NCI-H2107 (cell line): Measurements from ENCODE around the gene GCKR.
A peak's percentile ranks its signal among the peaks of the same experiment; 100 is the strongest.
"Not testable (repeated sequence)": the region's sequence is repeated elsewhere in the genome, so short reads cannot be mapped to it uniquely, and the experiment has no call there.

Experiments
- DNase-seq: peaks from one replicate; lab custom pipeline; 2025; lab: John Stamatoyannopoulos, UW

Gene GCKR

DNA sequence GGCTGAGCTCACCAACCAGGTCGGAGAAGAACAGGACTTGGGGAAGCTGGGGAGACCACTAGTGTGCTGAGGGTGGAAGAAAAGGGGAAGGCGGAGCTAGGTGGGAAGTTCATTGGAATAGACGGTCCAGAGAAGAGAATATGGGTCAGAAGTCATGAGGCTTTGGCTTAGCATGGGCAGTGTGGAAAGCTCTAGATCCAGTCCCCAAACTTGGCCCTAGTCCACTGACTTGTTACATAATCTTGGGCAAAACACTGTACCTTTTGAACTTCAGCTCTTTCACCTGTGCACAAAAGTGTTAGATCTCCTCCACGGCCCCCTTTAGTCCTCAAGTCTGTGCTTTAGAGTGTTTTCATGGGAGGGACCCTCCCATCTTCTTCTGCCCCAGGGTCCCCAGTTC, 10.7 kb downstream of the GCKR start:
- no peak for DNase-seq

- peak; percentile 56 for DNase-seq
These were observed 12.7 kb downstream of the GCKR start for GRCh38 chr2:27509326-27509725.

- no peak for DNase-seq
These were observed 21.6 kb downstream of the GCKR start for GRCh38 chr2:27518113-27518781.

DNA sequence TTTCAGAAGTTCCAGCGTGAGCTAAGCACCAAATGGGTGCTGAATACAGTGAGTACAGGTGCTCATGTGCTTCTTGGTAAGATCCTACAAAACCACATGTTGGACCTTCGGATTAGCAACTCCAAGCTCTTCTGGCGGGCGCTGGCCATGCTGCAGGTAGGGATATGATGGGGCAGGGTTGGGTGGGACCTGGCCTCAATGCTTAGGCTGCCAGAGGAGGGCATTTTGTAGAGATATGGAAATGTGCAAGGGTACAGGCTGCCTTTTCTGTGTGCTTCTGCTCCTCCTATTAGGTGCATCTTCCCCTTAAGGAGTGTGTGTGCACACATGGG, 22.1 kb downstream of the GCKR start:
- DNase-seq = no peak

DNA sequence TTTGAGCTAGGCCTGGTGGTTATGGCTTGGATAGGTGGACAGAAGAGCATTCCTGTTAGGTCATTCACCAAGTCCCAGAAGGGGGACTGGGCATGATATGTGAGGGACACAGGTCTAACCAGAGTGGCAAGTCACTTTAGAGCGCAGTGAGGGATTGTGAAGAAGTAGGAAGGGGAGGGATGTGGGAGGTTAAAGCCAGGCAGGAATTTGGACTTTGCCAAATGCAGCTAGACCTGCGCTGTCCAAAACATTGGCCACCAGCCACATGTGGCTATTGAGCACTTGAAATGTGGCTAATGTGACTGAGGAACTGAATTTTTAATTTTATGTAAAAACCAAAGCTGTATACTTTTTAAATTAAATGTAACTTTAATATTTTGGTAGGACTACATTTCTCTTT, 23.7 kb downstream of the GCKR start:
- DNase-seq = no peak

- DNase-seq = no peak
These were observed 25.8 kb downstream of the GCKR start for GRCh38 chr2:27522400-27522945.

DNA sequence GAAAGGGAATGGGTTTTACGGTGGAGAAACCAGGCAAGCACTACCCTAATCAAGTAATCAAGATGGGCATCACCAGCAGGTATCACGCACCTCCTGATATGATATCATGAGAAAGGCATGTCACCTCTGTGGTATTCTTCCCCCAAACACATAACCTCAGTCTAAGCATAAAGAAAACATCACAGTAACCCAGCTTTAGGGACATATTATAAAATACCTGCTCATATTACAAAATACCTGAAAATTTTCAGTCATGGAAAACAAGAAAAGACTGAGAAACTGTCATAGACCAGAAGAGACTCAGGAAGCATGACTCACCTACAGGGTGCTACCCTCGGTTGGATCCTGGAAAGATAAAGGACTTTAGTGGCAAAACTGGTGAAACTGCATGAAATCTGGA, 30.5 kb downstream of the GCKR start:
- no peak for DNase-seq

GRCh38 chr2:27531983-27532382, 35.3 kb downstream of the GCKR start:
- DNase-seq = no peak

GRCh38 chr2:27537287-27537686, 40.6 kb downstream of the GCKR start:
- no peak for DNase-seq

DNA sequence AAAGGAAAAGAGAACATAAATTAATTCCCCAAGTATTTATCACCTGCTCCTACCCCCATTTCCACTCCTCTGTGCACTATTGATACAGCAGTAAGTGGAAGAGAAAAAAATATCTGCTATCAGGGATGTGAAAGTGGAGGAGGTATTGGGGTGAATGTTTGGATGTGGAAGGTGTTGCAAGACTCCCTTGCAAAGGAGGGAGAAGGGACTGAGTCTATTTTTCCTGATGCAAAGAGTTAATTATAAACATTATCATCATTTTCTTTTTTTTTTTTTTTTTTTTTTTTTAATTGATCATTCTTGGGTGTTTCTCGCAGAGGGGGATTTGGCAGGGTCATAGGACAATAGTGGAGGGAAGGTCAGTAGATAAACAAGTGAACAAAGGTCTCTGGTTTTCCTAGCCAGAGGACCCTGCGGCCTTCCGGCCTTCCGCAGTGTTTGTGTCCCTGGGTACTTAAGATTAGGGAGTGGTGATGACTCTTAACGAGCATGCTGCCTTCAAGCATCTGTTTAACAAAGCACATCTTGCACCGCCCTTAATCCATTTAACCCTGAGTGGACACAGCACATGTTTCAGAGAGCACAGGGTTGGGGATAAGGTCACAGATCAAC, 42.3 kb downstream of the GCKR start:
- DNase-seq = not testable (repeated sequence)

- not testable (repeated sequence) for DNase-seq
These were observed 43.0 kb downstream of the GCKR start for GRCh38 chr2:27539649-27540048.

GRCh38 chr2:27544143-27544821, 47.6 kb downstream of the GCKR start:
- no peak for DNase-seq

- DNase-seq = no peak
These were observed 48.9 kb downstream of the GCKR start for GRCh38 chr2:27545348-27546141.

GRCh38 chr2:27549303-27549702, 52.7 kb downstream of the GCKR start:
- DNase-seq = no peak

GRCh38 chr2:27551514-27551913, 54.9 kb downstream of the GCKR start:
- DNase-seq = no peak

DNA sequence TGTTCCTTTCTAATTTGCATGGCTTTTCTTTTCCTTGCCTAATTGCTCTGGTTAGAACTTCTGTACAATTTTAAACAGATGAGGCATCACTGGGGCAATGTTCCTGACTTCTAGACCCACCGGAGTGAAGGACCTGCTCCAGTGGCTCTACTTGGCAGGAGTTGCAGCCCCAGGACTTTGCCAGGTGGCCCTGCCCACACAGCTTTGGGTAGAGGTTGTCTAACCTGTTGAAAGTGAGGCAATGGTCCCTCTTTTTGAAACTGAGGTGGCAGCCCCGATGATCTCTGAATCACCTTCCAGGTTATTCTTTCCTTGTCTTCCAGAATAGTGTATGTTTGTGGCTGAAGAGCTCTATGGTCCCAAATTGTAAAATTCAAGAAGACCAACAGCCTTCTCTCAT, 56.3 kb downstream of the GCKR start:
- DNase-seq = no peak

DNA sequence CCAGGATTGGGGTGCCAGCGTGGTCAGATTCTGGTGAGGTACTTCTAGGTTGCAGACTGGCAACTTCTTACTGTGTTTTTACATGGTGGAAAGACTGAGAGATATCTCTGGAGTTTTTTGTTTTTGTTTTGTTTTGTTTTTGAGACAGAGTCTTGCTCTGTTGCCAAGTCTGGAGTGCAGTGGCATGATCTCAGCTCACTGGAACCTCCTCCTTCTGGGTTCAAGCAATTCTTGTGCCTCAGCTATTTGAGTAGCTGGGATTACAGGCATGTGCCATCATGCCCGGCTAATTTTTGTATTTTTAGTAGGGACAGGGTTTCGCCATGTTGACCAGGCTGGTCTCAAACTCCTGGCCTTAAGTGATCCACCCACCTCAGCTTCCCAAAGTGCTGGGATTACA, 57.8 kb downstream of the GCKR start:
- DNase-seq = not testable (repeated sequence)

DNA sequence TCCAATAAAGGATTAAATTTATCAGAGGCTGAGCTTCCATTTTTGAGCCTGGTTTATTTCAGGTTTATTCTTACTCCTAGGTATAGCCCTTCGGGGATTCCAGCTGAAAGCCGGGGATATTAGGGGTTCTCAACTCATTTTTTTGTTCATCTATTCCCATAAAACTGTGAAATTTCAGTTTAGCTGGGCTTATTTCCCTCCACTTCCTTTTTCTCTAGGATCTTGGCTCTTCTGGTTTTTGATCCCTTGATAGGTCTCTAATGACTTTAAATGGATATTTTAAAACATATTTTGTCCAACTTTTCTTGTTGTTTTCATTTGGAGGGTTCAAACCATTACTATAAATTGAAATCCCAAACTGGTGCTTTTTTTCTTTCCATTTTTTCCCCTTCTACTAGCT, 62.6 kb downstream of the GCKR start:
- DNase-seq = no peak

DNA sequence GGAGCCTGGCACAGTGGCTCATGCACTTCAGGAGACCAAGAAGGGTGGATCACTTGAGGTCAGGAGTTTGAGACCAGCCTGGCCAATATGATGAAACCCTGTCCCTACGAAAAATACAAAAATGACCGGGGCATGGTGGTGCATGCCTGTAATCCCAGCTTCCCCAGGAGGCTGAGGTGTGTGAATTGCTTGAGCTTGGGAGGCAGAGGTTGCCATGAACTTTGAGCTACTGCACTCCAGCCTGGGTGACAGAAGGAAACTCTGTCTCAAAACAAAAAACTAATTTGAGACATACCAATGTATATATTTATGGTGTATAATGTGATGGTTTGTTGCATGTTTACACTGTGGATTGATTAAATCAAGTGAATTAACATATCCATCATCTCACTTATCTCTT, 64.4 kb downstream of the GCKR start:
- DNase-seq = no peak

DNA sequence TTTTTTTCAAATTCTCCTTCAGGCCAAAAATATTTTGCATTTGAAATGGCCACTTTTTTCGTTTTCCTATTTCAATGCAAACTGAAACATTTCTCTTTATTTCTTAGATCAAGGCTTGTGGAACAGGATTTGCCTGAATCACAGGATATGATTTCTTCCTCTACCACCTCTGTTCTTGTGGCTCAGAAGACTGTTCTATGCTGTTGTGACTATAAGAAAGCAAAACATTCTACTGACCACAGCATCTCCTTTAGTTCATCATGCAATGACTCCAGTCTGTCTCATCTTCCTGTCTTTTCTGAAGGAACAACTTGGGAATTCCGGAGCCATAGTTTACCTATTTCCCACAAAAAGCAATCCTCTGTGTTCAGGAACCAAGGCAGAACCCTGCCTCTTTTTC, 70.0 kb downstream of the GCKR start:
- no peak for DNase-seq

GRCh38 chr2:27569398-27569797, 72.8 kb downstream of the GCKR start:
- DNase-seq = no peak

DNA sequence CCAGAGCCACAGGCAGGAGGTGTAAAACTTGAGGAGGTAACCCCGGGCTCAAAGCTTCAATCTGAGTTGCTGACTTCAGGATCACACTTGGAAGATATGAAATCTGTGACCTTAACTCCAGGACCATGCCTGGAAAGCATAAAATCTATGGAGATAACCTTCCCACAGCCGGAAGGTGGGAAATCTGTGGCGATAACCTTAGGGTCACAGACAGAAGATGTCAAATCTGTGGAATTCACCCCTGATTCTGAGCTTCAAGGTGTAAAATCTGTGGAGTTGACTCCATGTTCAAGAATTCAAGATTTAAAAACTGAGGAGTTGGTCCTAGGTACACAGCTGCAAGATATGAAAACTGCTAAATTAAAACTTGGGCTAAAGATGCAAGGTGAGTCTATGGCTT, 74.6 kb downstream of the GCKR start:
- DNase-seq = no peak

GRCh38 chr2:27571681-27572080, 75.0 kb downstream of the GCKR start:
- no peak for DNase-seq
